K562 (cell line): ENCODE results near the gene STON2. TPM values are rescaled to one million over a fixed set of nuclear protein-coding genes. Genes with fewer than 3 reads are reported as not detected.

Source experiments
- DACH1 ChIP-seq: fragments of 450-650 bp; IDR thresholded peaks from 2 replicates; pipeline ENCODE4 v1.6.1; 2018; ENCODE audit not compliant: partially characterized antibody
- FOXK1 ChIP-seq: sonication (generic); formaldehyde crosslinking; IDR thresholded peaks from 2 replicates; pipeline ENCODE4 v1.8.0; 2022; ENCODE audit warnings: missing genetic modification reagents, mild to moderate bottlenecking, borderline replicate concordance
- HMBOX1 ChIP-seq: sonication (generic); IDR thresholded peaks from 2 replicates; pipeline ENCODE4 v1.6.1; 2016
- HNRNPH1 ChIP-seq: fragments of 200-400 bp; formaldehyde crosslinking; optimal IDR thresholded peaks from 2 replicates; pipeline ENCODE3; 2017; ENCODE audit warnings: low read depth, mild to moderate bottlenecking, low read length, moderate library complexity
- HNRNPLL ChIP-seq: fragments of 200-400 bp; formaldehyde crosslinking; IDR thresholded peaks from 2 replicates; pipeline ENCODE4 v1.6.1; 2017; ENCODE audit warnings: low read length, low read depth, mild to moderate bottlenecking; ENCODE audit not compliant: poor library complexity, severe bottlenecking
- HOMEZ ChIP-seq: fragments of 250-450 bp; sonication (Bioruptor Pico); IDR thresholded peaks from 2 replicates; pipeline ENCODE4 v1.4.0; 2020; ENCODE audit warnings: mild to moderate bottlenecking, moderate library complexity
- KAT7 ChIP-seq: sonication (generic); formaldehyde crosslinking; IDR thresholded peaks from 2 replicates; pipeline ENCODE4 v1.8.0; 2022; ENCODE audit warnings: missing genetic modification reagents, mild to moderate bottlenecking, borderline replicate concordance
- MITF ChIP-seq: IDR thresholded peaks from 2 replicates; pipeline ENCODE4 v1.6.1; 2014; ENCODE audit warnings: antibody characterized with exemption
- MTF1 ChIP-seq: fragments of 250-450 bp; sonication (Bioruptor Pico); IDR thresholded peaks from 2 replicates; pipeline ENCODE4 v1.9.0; 2021; ENCODE audit warnings: moderate library complexity, mild to moderate bottlenecking, inconsistent platforms, borderline replicate concordance
- MYC ChIP-seq, 2 experiments: fragments of 250-450 bp in 1 of 2; sonication (Bioruptor Pico) in 1 of 2; IDR thresholded peaks; 2 replicates each; pipeline versions ENCODE4 v1.5.1 to v1.6.1; 2012 to 2021; ENCODE audit warnings: low read depth in 2 of 2, borderline replicate concordance in 1 of 2, improper control_type of control experiment in 1 of 2, low read length in 1 of 2, mild to moderate bottlenecking in 1 of 2, moderate library complexity in 1 of 2
- PYGO2 ChIP-seq: fragments of 450-650 bp; IDR thresholded peaks from 2 replicates; pipeline ENCODE4 v1.6.1; 2016; ENCODE audit warnings: mild to moderate bottlenecking, missing genetic modification characterization, moderate library complexity, missing compliant biosample characterization
- STAG1 ChIP-seq: sonication (generic); formaldehyde crosslinking; IDR thresholded peaks from 2 replicates; pipeline ENCODE4 v1.5.0; 2020; ENCODE audit warnings: missing genetic modification reagents, borderline replicate concordance
- TOE1 ChIP-seq, 2 experiments: fragments of 450-650 bp in 1 of 2; sonication (generic) in 1 of 2; formaldehyde crosslinking in 1 of 2; IDR thresholded peaks; 2 replicates each; pipeline versions ENCODE4 v1.7.1 to v1.8.0; 2016 to 2022; ENCODE audit warnings: borderline replicate concordance in 2 of 2, mild to moderate bottlenecking in 2 of 2, antibody characterized with exemption in 1 of 2, inconsistent platforms in 1 of 2, low read depth in 1 of 2, missing genetic modification reagents in 1 of 2, moderate library complexity in 1 of 2
- TRIM24 ChIP-seq, 2 experiments: fragments of 450-650 bp; IDR thresholded peaks; 2 replicates each; pipeline ENCODE4 v1.6.1; 2016
- U2AF1 ChIP-seq: fragments of 200-400 bp; formaldehyde crosslinking; optimal IDR thresholded peaks from 2 replicates; pipeline ENCODE3; 2017; ENCODE audit warnings: mild to moderate bottlenecking, low read depth, low read length, moderate library complexity
- ZFP36 ChIP-seq: fragments of 150-350 bp; IDR thresholded peaks from 2 replicates; pipeline ENCODE4 v1.6.1; 2018; ENCODE audit warnings: low read length, low read depth; ENCODE audit not compliant: partially characterized antibody
- ZNF280B ChIP-seq: fragments of 250-450 bp; sonication (Bioruptor Pico); IDR thresholded peaks from 2 replicates; pipeline ENCODE4 v1.5.1; 2021; ENCODE audit warnings: mild to moderate bottlenecking
- ZNF354B ChIP-seq: fragments of 250-450 bp; sonication (Bioruptor Pico); IDR thresholded peaks from 2 replicates; pipeline ENCODE4 v1.4.0; 2020
- ZNF398 ChIP-seq: fragments of 250-450 bp; sonication (Bioruptor Pico); IDR thresholded peaks from 2 replicates; pipeline ENCODE4 v1.8.0; 2021; ENCODE audit warnings: moderate library complexity, mild to moderate bottlenecking, inconsistent platforms
- ZSCAN32 ChIP-seq: fragments of 450-650 bp; formaldehyde crosslinking; IDR thresholded peaks from 2 replicates; pipeline ENCODE4 v1.4.0; 2020; ENCODE audit warnings: mild to moderate bottlenecking, moderate library complexity
- polyA plus RNA-seq, 8 experiments: library from polyadenylated mRNA; depleted of rRNA in 4 of 8; stranded (reverse) in 5 of 8; unstranded in 3 of 8; fragments of >200 nt; fragmentation: Nextera tagmentation in 2 of 8; fragmentation: Illumina TruSeq in 1 of 8; extraction: Ambion mirVana in 2 of 8; extraction: Trizol in 1 of 8; gene quantifications; 2 replicates each; pipeline versions ENCODE4 v1.2.1 to v1.2.3, GENCODE V29; 2011 to 2014; ENCODE audit warnings: inconsistent platforms in 1 of 8, missing spikeins in 1 of 8
- total RNA-seq, 7 experiments: library from RNA; depleted of rRNA in 6 of 7; stranded (reverse); fragments of >200 nt in 6 of 7; fragmentation: Illumina TruSeq in 2 of 7; extraction: Trizol in 2 of 7; gene quantifications; 2 replicates each; pipeline versions ENCODE4 v1.2.1 to v1.2.3, GENCODE V29; 2011 to 2021; ENCODE audit warnings: low replicate concordance in 1 of 7

The STON2 gene
- total and polyA plus RNA-seq, 9 of the 15 experiments (the other 6 are each of a cell fraction or from before 2014, with no cell fraction given), result 7.8 to 99.3 (median 53.5) TPM

GRCh38 chr14:81432219-81432661, 32.1 kb upstream of the STON2 start (continued):
- no peak for TF ChIP-seq ZNF280B (CRISPR knock-in tag)
- no peak for TF ChIP-seq TOE1 (IDR thresholded peaks at IDR 0.05; ENCODE audit: borderline replicate concordance)
- TF ChIP-seq TOE1 (CRISPR knock-in tag; IDR thresholded peaks at IDR 0.05; ENCODE audit: borderline replicate concordance, low read depth), result no peak
- TF ChIP-seq MTF1 (CRISPR knock-in tag), result no peak
- no peak for TF ChIP-seq KAT7 (CRISPR knock-in tag)
- no peak for TF ChIP-seq ZNF398 (CRISPR knock-in tag)
- TF ChIP-seq MYC (IDR thresholded peaks at IDR 0.05; ENCODE audit: low read depth, low read length), result 0 out of 2 replicates have a peak, but pooled peaks have one; percentile 20
- no peak for TF ChIP-seq MYC (CRISPR knock-in tag; IDR thresholded peaks at IDR 0.05; ENCODE audit: borderline replicate concordance, low read depth)
- TF ChIP-seq DACH1, result no peak
- no peak for TF ChIP-seq U2AF1
- no peak for TF ChIP-seq HNRNPLL
- no peak for TF ChIP-seq ZSCAN32
- no peak for TF ChIP-seq ZNF354B (CRISPR knock-in tag)
- TF ChIP-seq HOMEZ (CRISPR knock-in tag), result no peak
- no peak for TF ChIP-seq HNRNPH1
- no peak for TF ChIP-seq ZFP36
- TF ChIP-seq FOXK1 (CRISPR knock-in tag), result no peak
- no peak for TF ChIP-seq PYGO2 (tag)
- TF ChIP-seq HMBOX1, result no peak
- TF ChIP-seq MITF, result no peak; the same call in 1 of the 2 replicates
- no peak for TF ChIP-seq TRIM24 (IDR thresholded peaks at IDR 0.05)
- no peak for TF ChIP-seq STAG1 (CRISPR knock-in tag)
